Activated naive CD4-positive, alpha-beta T cell treated with anti-CD3 and anti-CD28 coated beads, Interleukin-2, amount 50 U/mL, for 16 hours (primary cell): Measurements from ENCODE around the gene MCM7.

Experiments used
- DNase-seq: peaks from one replicate; pipeline ENCODE4 v3.0.0-alpha.2; 2020

The MCM7 gene

GRCh38 chr7:100093054-100093453, 8.1 kb downstream of the MCM7 start:
- DNase-seq: no peak

- no peak for DNase-seq
These were observed 9.6 kb downstream of the MCM7 start for GRCh38 chr7:100091411-100092181.

- DNase-seq: no peak
These were observed 10.4 kb downstream of the MCM7 start for GRCh38 chr7:100090527-100091410.

- no peak for DNase-seq
These were observed 11.6 kb downstream of the MCM7 start for GRCh38 chr7:100089458-100090196.

DNA sequence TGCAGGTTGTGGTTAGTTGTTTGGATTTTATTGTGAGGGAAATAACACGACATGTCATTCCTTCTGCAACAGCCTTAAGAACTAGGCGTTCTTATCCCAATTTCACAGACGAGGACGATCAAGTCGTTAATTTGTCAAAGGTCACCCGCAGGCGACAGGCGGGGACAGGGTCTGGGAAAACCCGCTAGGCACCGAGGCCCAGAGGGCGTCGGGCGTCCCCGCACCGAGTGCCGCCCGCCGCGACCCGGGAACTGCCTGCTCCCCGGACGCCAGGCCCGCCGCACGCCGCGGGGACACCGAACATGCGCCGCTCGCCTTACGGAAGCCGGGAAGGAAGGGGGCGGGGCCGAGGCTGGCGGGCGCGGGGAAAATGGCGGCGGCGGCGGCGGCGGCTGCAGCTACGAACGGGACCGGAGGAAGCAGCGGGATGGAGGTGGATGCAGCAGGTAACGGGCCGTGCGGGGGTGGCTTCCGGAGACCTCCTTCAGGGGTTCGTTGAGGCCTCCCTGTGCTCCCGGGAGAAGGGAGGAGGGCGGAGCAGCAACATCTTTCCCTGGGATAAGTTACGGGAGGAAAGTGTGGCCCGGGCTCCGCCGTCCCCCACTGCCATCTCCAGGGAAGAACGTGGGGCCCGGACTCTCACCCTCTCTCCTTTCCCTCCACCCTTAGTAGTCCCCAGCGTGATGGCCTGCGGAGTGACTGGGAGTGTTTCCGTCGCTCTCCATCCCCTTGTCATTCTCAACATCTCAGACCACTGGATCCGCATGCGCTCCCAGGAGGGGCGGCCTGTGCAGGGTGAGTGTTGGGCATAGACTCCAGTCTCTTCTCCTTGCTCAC, 12.4 kb downstream of the MCM7 start, which contains the start of gene COPS6:
COPS6 (plus strand) TSS at position 349 of the 837 bp plus-strand sequence; CDS start at position 371, 22 bp downstream.
- DNase-seq: peak; percentile 88

DNA sequence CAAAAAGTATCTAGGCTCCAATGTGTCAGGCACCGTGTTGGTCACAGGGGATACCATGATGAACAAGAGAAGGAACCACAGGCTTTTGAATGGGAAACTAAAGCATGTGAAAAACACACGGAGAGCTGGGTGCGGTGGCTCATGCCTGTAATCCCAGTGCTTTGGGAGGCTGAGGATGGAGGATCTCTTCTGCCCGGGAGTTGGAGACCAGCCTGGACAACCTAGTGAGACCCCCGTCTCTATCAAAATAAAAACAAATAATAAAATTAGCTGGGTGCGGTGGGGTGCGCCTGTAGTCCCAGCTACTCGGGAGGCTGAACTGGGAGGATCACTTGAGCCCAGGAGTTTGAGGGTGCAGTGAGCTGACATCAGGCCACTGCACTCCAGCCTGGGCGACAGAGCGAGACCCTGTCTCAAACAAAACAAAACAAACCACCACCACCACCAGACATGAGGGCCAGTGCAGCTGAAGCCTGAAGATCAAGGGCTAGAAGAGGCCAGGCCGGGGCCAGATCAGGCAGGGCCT, 13.0 kb downstream of the MCM7 start:
- DNase-seq: no peak

- DNase-seq: no peak
These were observed 14.0 kb downstream of the MCM7 start for GRCh38 chr7:100087055-100087750.

DNA sequence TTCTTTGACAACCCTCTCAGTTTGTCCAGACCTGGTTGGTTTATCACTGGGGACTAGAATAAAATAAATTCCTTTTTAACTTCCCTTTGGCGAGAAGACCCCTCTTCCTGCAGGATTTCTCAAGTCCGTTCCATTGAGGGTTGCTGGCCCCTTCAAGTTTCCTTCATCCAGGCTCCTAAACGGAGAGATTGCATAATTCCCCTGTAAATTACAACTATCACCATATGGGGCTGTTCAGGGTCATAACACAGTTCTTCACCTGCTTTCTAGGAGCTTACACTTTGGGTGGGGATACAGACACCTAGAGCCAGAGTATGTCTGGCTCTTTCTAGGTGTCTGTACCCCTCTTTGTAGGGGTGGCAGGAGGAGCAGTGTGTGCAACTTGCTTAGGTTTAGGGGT, 15.7 kb downstream of the MCM7 start:
- no peak for DNase-seq

DNA sequence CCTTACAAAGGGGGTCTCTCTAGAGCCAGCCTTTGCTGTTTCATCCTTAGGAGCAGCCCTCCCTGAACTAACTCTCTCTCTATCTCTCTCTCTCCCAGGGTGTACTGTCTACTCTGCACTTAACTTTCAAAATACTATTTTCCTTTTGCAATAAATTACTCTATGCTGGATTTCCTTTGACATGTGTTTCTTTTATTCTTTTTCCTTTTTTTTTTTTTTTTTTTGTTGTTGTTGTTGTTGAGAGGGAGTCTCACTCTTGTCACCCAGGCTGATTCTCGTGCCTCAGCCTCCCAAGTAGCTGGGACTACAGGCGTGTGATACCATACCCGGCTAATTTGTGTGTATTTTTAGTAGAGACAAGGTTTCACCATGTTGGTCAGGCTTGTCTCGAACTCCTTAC, 18.2 kb downstream of the MCM7 start:
- no peak for DNase-seq

DNA sequence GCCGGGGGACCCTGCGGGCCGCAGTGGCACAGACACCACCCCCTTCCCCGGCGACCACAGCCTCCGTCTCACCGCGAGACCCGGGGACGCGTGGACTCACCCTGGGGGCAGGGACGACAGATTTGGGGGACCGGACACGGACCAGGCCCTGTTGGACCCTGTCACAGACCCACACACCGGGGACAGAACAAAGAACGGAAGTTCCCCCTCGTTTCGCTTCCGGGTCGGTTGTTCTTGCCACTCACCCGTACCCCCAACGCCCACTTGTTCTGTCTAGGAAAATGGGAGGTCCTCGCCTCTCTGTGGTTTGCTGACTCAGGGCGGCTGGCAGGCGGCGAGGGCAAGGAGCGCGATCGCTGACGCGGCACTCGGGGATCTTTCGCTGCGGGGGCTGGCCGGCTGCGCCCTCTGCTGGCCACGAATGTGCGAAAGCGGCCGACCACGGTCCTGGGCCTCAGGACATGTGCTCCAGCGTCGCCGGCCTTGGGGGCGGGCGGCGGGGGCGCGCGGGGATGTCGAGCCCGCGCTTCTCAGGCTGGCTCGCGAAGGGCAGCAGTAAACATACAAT, 19.6 kb downstream of the MCM7 start, which contains the start of gene ZNF3:
ZNF3 (minus strand) TSS at position 189 of the 568 bp plus-strand sequence. CDS start 4,366 bp downstream, outside the sequence.
- DNase-seq: peak; percentile 97

GRCh38 chr7:100080907-100081534, 20.2 kb downstream of the MCM7 start:
- no peak for DNase-seq

DNA sequence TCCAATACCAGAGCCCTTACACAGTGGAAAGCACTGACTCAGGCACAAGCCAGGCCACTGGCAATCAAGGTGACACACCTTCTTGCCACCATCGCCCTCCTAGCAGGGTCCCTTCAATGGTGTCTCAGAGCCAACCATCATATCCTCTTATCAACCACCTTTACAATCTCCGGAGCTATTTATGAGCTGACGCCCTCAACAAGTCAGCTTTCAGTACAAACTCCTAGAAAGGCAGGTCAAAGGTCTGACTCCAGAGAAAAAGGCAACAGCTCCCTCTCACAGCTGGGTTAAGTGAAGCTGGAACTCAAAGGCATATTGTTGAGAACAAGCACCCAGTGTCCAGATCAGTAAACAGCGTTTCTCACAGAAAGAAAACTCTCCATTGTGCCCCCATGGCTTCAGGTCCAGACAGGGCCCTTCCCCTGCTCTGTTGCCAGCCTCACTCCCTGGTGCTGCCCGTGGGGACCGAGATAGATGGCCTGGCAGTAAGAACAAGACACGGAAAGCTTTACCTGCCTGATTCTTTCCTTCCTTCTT, 22.1 kb downstream of the MCM7 start:
- no peak for DNase-seq

DNA sequence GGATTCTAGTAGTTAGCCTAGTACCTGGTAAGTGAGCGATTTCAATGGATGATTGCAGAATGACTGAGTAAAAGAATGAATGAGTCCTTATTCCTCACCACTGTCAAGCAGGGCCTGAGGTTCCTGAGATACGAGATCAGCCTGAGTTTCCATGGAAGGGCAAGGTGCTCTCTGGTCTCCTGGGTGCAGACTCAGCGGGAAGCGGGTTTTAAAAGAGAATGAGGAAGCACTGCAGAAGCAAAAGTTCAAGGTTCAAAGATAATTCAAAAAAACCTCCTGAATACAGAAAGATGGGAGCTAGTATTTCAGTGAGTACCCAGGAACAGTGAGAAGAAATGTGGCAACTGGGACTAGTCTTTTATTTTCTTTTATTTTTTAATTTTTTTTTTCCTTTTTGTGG, 24.0 kb downstream of the MCM7 start:
- no peak for DNase-seq

GRCh38 chr7:100075418-100075817, 25.8 kb downstream of the MCM7 start:
- DNase-seq: no peak

DNA sequence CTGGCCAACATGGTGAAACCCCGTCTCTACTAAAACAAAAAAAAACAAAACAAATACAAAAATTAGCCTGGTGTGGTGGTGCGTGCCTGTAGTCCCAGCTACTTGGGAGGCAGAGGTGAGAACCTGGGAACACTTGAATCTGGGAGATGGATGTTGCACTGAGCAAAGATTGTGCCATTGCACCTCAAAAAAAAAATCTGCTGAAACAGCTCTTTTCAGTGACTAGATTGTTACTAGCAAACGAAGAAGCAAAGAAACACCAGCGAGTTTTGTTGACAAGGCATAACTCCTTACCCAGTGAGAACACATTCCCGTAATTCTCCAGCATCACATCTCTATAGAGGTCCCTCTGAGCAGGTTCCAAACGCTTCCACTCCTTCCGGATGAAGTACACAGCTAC, 26.4 kb downstream of the MCM7 start:
- no peak for DNase-seq

DNA sequence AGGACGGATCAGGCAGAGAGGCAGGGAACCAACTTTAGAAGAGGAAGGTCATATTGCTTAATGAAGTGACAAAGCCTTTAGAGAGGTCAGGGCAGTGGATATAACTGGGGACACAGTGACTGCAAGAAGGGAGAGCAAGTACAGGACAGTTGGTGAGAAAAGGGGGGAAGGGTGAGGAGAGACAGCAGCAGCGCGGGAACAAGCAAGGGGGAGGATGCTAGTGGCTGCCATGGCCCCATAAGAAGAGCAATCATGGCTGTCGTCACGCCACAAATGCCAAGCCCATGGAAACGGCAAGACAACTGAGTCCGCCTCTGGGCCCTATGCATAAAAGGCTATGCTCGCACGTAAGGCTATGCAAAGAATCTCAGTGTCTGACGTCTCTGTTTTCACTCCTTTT, 28.7 kb downstream of the MCM7 start:
- no peak for DNase-seq

DNA sequence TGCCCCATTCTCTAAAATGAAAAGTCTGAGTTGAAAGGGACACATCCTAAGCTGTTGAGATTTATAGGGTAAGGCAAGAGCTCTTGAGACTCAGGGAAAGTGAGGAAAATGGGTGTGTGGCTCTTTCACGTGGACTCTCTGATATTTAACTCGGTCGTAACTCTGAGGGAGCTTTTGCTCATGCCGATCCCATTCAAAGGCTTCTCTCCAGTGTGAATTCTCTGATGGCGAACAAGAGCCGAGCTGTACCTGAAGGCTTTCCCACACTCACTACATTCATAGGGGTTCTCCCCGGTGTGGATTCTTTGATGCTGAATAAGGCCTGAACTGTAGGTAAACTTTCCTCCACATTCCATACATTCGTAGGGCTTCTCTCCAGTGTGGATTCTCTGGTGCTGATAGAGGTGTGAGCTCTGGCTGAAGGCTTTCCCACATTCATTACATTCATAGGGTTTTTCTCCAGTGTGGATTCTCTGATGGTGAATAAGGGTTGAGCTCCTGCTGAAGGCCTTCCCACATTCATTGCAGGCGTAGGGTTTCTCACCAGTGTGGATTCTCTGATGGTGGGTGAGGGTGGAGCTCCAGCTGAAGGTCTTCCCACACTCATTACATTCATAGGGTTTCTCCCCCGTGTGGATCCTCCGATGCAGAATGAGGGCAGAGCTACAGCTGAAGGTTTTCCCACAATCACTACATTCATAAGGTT, 30.0 kb downstream of the MCM7 start:
- DNase-seq: no peak

- no peak for DNase-seq
These were observed 31.2 kb downstream of the MCM7 start for GRCh38 chr7:100069991-100070390.

DNA sequence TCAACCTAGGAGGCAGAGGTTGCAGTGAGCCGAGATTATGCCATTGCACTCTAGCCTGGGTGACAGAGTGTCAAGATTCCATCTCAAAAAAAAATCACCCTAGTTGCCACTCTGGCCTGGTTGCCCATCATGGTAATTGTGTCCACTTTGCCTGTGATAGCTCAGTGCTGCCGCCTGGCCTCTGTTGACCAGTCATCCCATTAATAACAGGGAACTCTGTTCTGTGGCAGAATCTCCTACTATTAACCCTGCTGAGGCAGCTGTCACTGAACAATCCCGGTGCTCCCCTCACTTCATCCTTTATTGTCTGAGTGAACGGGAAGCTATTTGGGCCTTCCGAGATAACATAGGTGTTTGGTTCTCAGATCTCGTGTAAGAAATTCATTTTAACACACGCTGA, 34.2 kb downstream of the MCM7 start:
- no peak for DNase-seq
